ENCODE measurements around the gene ATP5F1E. TPM values are rescaled to one million over a fixed set of nuclear protein-coding genes. Genes with fewer than 3 reads are reported as not detected.

ATP5F1E gene
- total and polyA plus RNA-seq, 12 donors, result 13.3 to 131 (median 55.3) TPM

GRCh38 chr20:59008715-59009336 is 23.3 kb downstream of the ATP5F1E start:
- Histone ChIP-seq H3K9me3 (replicated peaks in 1 of 3) (no peaks in the 10 kb centered on the region), H3K27ac (peak overlapping the region in 1 of 5 donors; percentile 86), H3K36me3 (replicated peaks in 1 of 2) (no peaks in the 10 kb centered on the region), H3K4me3 (no peak overlapping the region), H3K27me3 (no peaks in the 10 kb centered on the region), H3K4me1 (replicated peaks in 1 of 2) (peaks cover 17 to 32% of the 10 kb centered on the region in 2 donors)
- peak in 4 of 7 donors; percentile 8 to 33 (median 14) for DNase-seq
- 85 to 96% (median 92%) methylated on average over 5 to 8 of the region's 8 CpGs for WGBS, 4 donors
- no peak for TF ChIP-seq POLR2A (IDR thresholded peaks at IDR 0.05)
- TF ChIP-seq CTCF (IDR thresholded peaks at IDR 0.05), result no peak
- intact Hi-C loops (cut with DNase I), result no loop called here

GRCh38 chr20:59007665-59008511 is 24.2 kb downstream of the ATP5F1E start:
- H3K4me1 ChIP-seq (replicated peaks in 1 of 2), result peaks cover 17 to 34% of the 10 kb centered on the region in 2 donors
- H3K27me3 ChIP-seq, result no peaks in the 10 kb centered on the region
- WGBS, 4 donors, result 82 to 93% (median 84%) methylated on average over 12 to 24 of the region's 24 CpGs
- no peaks in the 10 kb centered on the region for H3K36me3 ChIP-seq (replicated peaks in 1 of 2)
- no peaks in the 10 kb centered on the region for H3K9me3 ChIP-seq (replicated peaks in 1 of 3)
- intact Hi-C loops (cut with DNase I), result no loop called here
- H3K27ac ChIP-seq, result peak overlapping the region; percentile 25 to 87 (median 75)
- TF ChIP-seq CTCF (IDR thresholded peaks at IDR 0.05), result no peak
- no peak for TF ChIP-seq POLR2A (IDR thresholded peaks at IDR 0.05)
- peak overlapping the region in 1 of 4 donors; percentile 82 for H3K4me3 ChIP-seq
- peak in 6 of 7 donors; percentile 38 to 72 (median 57) for DNase-seq

DNA sequence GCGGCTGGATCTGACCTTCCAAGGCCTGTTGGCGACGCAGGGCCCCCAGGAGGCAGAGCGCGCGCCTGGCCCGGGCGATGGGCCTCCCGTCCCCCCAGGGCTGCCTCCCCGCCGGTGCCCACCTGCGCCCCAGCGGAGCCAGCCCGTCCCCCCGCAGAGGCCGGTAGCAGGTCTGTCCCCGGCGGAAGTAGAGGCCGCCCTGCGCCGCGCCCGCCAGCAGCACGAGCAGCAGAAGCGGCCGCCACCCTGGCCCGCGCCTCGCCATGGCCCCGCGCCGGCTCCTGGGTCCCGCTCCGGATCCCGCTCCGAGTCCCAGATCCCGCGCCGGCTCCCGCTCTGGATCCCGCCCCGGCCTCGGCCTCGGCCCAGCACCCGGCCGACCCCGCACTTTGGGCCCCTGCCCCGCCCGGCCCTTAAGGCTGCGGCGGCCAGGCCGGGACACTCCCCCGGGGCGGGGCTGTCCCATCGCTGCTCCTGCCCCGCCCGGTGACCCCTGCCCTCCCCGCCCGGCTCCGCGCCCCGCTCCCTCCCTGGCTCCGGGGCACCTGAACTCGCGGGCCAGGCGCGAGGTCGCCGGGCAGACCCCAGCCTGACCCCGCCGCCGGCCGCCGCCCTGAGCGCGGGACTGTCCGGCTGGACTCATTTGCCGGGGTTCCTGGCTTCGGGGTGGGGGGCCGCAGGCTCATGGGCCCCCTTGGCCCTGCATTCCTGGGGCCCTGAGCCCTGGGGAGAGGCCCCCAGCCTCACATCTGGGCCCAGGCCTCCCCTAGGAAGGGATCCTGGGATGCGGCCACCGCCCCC is 25.1 kb downstream of the ATP5F1E start, which contains the start of gene CTSZ:
Gene CTSZ, minus strand, starts transcription at position 391 of the 801 bp plus-strand sequence. Its CDS starts 126 bp downstream, at position 265.
- TF ChIP-seq POLR2A (IDR thresholded peaks at IDR 0.05) (peak in 1 of 2 donors; percentile 47), CTCF (IDR thresholded peaks at IDR 0.05) (no peak)
- Histone ChIP-seq H3K27me3 (no peaks in the 10 kb centered on the region), H3K4me3 (peak within 1 kb of the TSS in 3 of 4 donors; percentile 28 to 82 (median 38)), H3K36me3 (replicated peaks in 1 of 2) (peaks cover 0 to under 1% of the 10 kb centered on the region in 2 donors), H3K9me3 (replicated peaks in 1 of 3) (no peaks in the 10 kb centered on the region), H3K4me1 (replicated peaks in 1 of 2) (peaks cover 17 to 34% of the 10 kb centered on the region in 2 donors), H3K27ac (peak within 1 kb of the TSS; percentile 25 to 87 (median 75))
- DNase-seq, result peak in 5 of 7 donors; percentile 39 to 55 (median 45)
- intact Hi-C loops (cut with DNase I), result no loop called here
- WGBS, 4 donors, result 13 to 26% (median 24%) methylated on average over 18 to 82 of the region's 82 CpGs; no CpG with 5 or more reads in 1 of the 4 donors

Data from adrenal gland (tissue), 12 donors.